HCT116 (cell line): ENCODE measurements around the gene DFFA. TPM values are rescaled to one million over a fixed set of nuclear protein-coding genes. Genes with fewer than 3 reads are reported as not detected.

ENCODE experiments used
- ATAC-seq: fragments of 200-7000 bp; cut with Tn5 transposase; 2 replicates; pipeline ENCODE4 v1.9.1; 2020; ENCODE audit warnings: mild to moderate bottlenecking, moderate library complexity
- BruUV-seq: library from RNA; stranded (reverse); fragments of 400-500 nt; replicated peaks from 2 replicates; lab custom pipeline; 2021; lab: Mats Ljungman, UMichigan
- CTCF ChIA-PET: fragments of 300-600 bp; sonication (Branson Sonifier 250); formaldehyde crosslinking; loops from one replicate; lab custom pipeline; 2021; ENCODE audit warnings: antibody characterized with exemption; lab: Charles Lee
- POLR2A ChIA-PET: fragments of 300-600, 350-600 bp; sonication (Branson Sonifier 250); formaldehyde crosslinking; loops from one replicate; lab custom pipeline; 2021; ENCODE audit warnings: antibody characterized with exemption; lab: Charles Lee
- RAD21 ChIA-PET, 2 experiments: fragments of 300-600 bp; sonication (Branson Sonifier 250); formaldehyde crosslinking; loops; one replicate each; lab custom pipeline; 2023; ENCODE audit warnings: low total read pairs in 2 of 2; ENCODE audit not compliant: uncharacterized antibody in 2 of 2, unreplicated experiment in 2 of 2, low non-redundant PET in 1 of 2; lab: Charles Lee
- DNase-seq: peaks from one replicate; pipeline ENCODE4 v3.0.0-alpha.2; 2010; ENCODE audit warnings: low read depth, low spot score
- H2AFZ ChIP-seq: fragments of 200-600 bp; shearing (Covaris generic), sonication (generic); 2 replicates; pipeline ENCODE4 v1.6.1; 2017; ENCODE audit warnings: low read depth, mixed run types, mixed read lengths, antibody characterized with exemption, low read length; ENCODE audit not compliant: poor library complexity, severe bottlenecking
- H3K27ac ChIP-seq: 2 replicates; pipeline ENCODE4 v1.5.1; 2012; ENCODE audit warnings: low read depth, low read length
- H3K27me3 ChIP-seq: fragments of 200-600 bp; sonication (generic); 2 replicates; pipeline ENCODE4 v1.6.1; 2016; ENCODE audit warnings: mixed run types, low read length, mixed read lengths; ENCODE audit not compliant: insufficient read depth
- H3K36me3 ChIP-seq, 2 experiments: fragments of 200-500 bp in 1 of 2; fragments of 200-600 bp in 1 of 2; sonication (Bioruptor generic) in 1 of 2; sonication (generic) in 1 of 2; 2 replicates each; pipeline versions ENCODE4 v1.5.1 to v1.6.1; 2014 to 2016; ENCODE audit warnings: low read length in 2 of 2, inconsistent platforms in 1 of 2, mixed read lengths in 1 of 2, mixed run types in 1 of 2; ENCODE audit not compliant: insufficient read depth in 2 of 2, control insufficient read depth in 1 of 2
- H3K4me1 ChIP-seq, 2 experiments: fragments of 200-600 bp in 1 of 2; sonication (generic) in 1 of 2; 2 replicates each; pipeline versions ENCODE4 v1.5.1 to v1.6.1; 2012 to 2017; ENCODE audit warnings: low read length in 2 of 2, inconsistent platforms in 1 of 2, mild to moderate bottlenecking in 1 of 2, mixed read lengths in 1 of 2, mixed run types in 1 of 2, moderate library complexity in 1 of 2; ENCODE audit not compliant: insufficient read depth in 2 of 2, control insufficient read depth in 1 of 2
- H3K4me2 ChIP-seq: fragments of 200-600 bp; sonication (generic); 2 replicates; pipeline ENCODE4 v1.6.1; 2017; ENCODE audit warnings: mixed run types, low read length, mixed read lengths
- H3K4me3 ChIP-seq, 2 experiments: fragments of 200-600 bp in 1 of 2; sonication (generic) in 1 of 2; replicated peaks in 1 of 2; 2 replicates each; pipeline ENCODE4 v1.5.1; 2011 to 2016; ENCODE audit warnings: low read length in 2 of 2, control low read depth in 1 of 2, low read depth in 1 of 2, mild to moderate bottlenecking in 1 of 2, mixed read lengths in 1 of 2, mixed run types in 1 of 2
- H3K79me2 ChIP-seq: fragments of 200-600 bp; sonication (generic); 2 replicates; pipeline ENCODE4 v1.6.1; 2017; ENCODE audit warnings: mild to moderate bottlenecking, mixed run types, low read length, moderate library complexity, mixed read lengths; ENCODE audit not compliant: insufficient read depth
- H3K9ac ChIP-seq: fragments of 200-600 bp; sonication (generic); 2 replicates; pipeline ENCODE4 v1.6.1; 2016; ENCODE audit warnings: low read length, mixed read lengths
- H3K9me2 ChIP-seq: fragments of 200-600 bp; sonication (generic), shearing (Covaris generic); 2 replicates; pipeline ENCODE4 v1.6.1; 2017; ENCODE audit warnings: mixed run types, mild to moderate bottlenecking, moderate library complexity; ENCODE audit not compliant: insufficient read depth
- H3K9me3 ChIP-seq, 2 experiments: fragments of 200-500 bp in 1 of 2; fragments of 200-600 bp in 1 of 2; sonication (Bioruptor generic) in 1 of 2; sonication (generic) in 1 of 2; 2 replicates each; pipeline ENCODE4 v1.6.1; 2014 to 2017; ENCODE audit warnings: low read length in 2 of 2, mixed read lengths in 2 of 2, inconsistent platforms in 1 of 2, low read depth in 1 of 2, mild to moderate bottlenecking in 1 of 2, mixed run types in 1 of 2, moderate library complexity in 1 of 2; ENCODE audit not compliant: control insufficient read depth in 1 of 2, insufficient read depth in 1 of 2
- H4K20me1 ChIP-seq: fragments of 200-600 bp; sonication (generic), shearing (Covaris generic); 2 replicates; pipeline ENCODE4 v1.6.1; 2017; ENCODE audit warnings: mixed run types, mild to moderate bottlenecking, moderate library complexity; ENCODE audit not compliant: insufficient read depth
- CEBPB ChIP-seq: IDR thresholded peaks from 2 replicates; pipeline ENCODE4 v1.6.1; 2012; ENCODE audit warnings: low read depth
- FOSL1 ChIP-seq: IDR thresholded peaks from 2 replicates; pipeline ENCODE4 v1.6.1; 2012; ENCODE audit warnings: low read depth
- POLR2A ChIP-seq: IDR thresholded peaks from 2 replicates; pipeline ENCODE4 v1.7.0; 2011; ENCODE audit warnings: borderline replicate concordance; ENCODE audit not compliant: insufficient read depth, insufficient read length; ENCODE audit errors: extremely low read depth
- POLR2AphosphoS5 ChIP-seq: IDR thresholded peaks from 2 replicates; pipeline ENCODE4 v1.6.1; 2011; ENCODE audit warnings: mild to moderate bottlenecking, low read depth, low read length, moderate library complexity
- RAD21 ChIP-seq: IDR thresholded peaks from 2 replicates; pipeline ENCODE4 v1.6.1; 2012; ENCODE audit warnings: low read depth, mild to moderate bottlenecking
- REST ChIP-seq: IDR thresholded peaks from 2 replicates; pipeline ENCODE4 v1.6.1; 2012; ENCODE audit warnings: low read depth
- TCF7L2 ChIP-seq: IDR thresholded peaks from 2 replicates; pipeline ENCODE4 v1.7.0; 2011; ENCODE audit warnings: borderline replicate concordance, inconsistent platforms; ENCODE audit not compliant: insufficient read depth, insufficient read length; ENCODE audit errors: extremely low read depth
- ZBTB33 ChIP-seq: IDR thresholded peaks from 2 replicates; pipeline ENCODE4 v1.6.1; 2011; ENCODE audit warnings: mild to moderate bottlenecking, low read length, moderate library complexity; ENCODE audit not compliant: insufficient replicate concordance; ENCODE audit errors: extremely low read depth
- ZFX ChIP-seq: fragments of 450-650 bp; IDR thresholded peaks from 2 replicates; pipeline ENCODE4 v1.6.1; 2017
- intact Hi-C: fragments of 100-400 bp; cut with micrococcal nuclease; formaldehyde crosslinking; loops from 2 replicates; pipeline ENCODE4 v1.10.0; 2022
- total RNA-seq: library from RNA; stranded (reverse); gene quantifications from one replicate; pipeline ENCODE4 v1.2.1, GENCODE V29; 2021; ENCODE audit not compliant: unreplicated experiment

The DFFA gene
- total RNA-seq, 1 experiment from 2014 or later, result 67.7 TPM

- CTCF ChIA-PET, result interaction anchor here (0.7 kb wide), 1 partner anchor 27 kb away, joined by 3 read pairs; no protein-coding TSS in a partner anchor
- no peak for DNase-seq
- Histone ChIP-seq H4K20me1 (no peaks in the 10 kb centered on the region), H3K4me3 (no peak overlapping the region), H3K9me3 (peaks cover 0 to 4% of the 10 kb centered on the region in 2 experiments; a peak in 1 of 4 replicates), H3K79me2 (no peaks in the 10 kb centered on the region)
- TSS peak; percentile 21 for BruUV-seq
- TF ChIP-seq ZFX, result no peak
- TF ChIP-seq POLR2AphosphoS5, result peak; percentile 37; the same call in 1 of the 2 replicates
- TF ChIP-seq, all 23 proteins: peak for 1
- Histone ChIP-seq H3K27me3 (no peaks in the 10 kb centered on the region), H3K4me2 (no peak overlapping the region), H3K9ac (no peak overlapping the region), H3K9me2 (no peaks in the 10 kb centered on the region), H3K4me1 (peaks cover 9 to 10% of the 10 kb centered on the region in 2 experiments), H3K27ac (no peak overlapping the region), H2AFZ (no peak overlapping the region), H3K36me3 (peaks cover 9 to 23% of the 10 kb centered on the region in 2 experiments)
- ChIA-PET POLR2A (interaction anchor here (1.2 kb wide), 1 partner anchor 27 kb away, joined by 7 read pairs; the partner anchor contains the start of gene CENPS), RAD21 (interaction anchor here in 1 of 2 experiments (0.6 kb wide), 1 partner anchor 97 kb away, joined by 3 read pairs; no protein-coding TSS in a partner anchor)
- intact Hi-C loops, result no loop called here
- no peak for ATAC-seq
Observed at GRCh38 chr1:10456661-10457060, 15.7 kb downstream of the DFFA start.

GRCh38 chr1:10456048-10456447 is 16.3 kb downstream of the DFFA start:
- peaks cover 4 to 16% of the 10 kb centered on the region in 2 experiments; a peak in 3 of 4 replicates for H3K36me3 ChIP-seq
- TF ChIP-seq CEBPB, result no peak
- no peak for TF ChIP-seq TCF7L2
- TF ChIP-seq ZBTB33, result no peak
- TF ChIP-seq POLR2A, result no peak
- TF ChIP-seq FOSL1, result no peak
- no peak for TF ChIP-seq RAD21
- no peak for TF ChIP-seq REST
- no peaks in the 10 kb centered on the region for H3K9me2 ChIP-seq
- H3K9ac ChIP-seq, result no peak overlapping the region
- ATAC-seq, result no peak
- CTCF ChIA-PET, result interaction anchor here (0.7 kb wide), 1 partner anchor 26 kb away, joined by 3 read pairs; no protein-coding TSS in a partner anchor
- RAD21 ChIA-PET, result interaction anchor here in 1 of 2 experiments (0.6 kb wide), 1 partner anchor 97 kb away, joined by 3 read pairs; no protein-coding TSS in a partner anchor
- POLR2A ChIA-PET, result interaction anchor here (1.2 kb wide), 1 partner anchor 26 kb away, joined by 7 read pairs; the partner anchor contains the start of gene CENPS
- H3K9me3 ChIP-seq, result peaks cover 0 to 4% of the 10 kb centered on the region in 2 experiments; a peak in 1 of 4 replicates
- no peaks in the 10 kb centered on the region for H4K20me1 ChIP-seq
- H3K4me2 ChIP-seq, result no peak overlapping the region
- H3K4me1 ChIP-seq, result peaks cover 9 to 10% of the 10 kb centered on the region in 2 experiments
- H3K4me3 ChIP-seq, result no peak overlapping the region
- intact Hi-C loops, result no loop called here
- H3K79me2 ChIP-seq, result no peaks in the 10 kb centered on the region
- no TSS peak for BruUV-seq
- no peak for DNase-seq
- no peak overlapping the region for H2AFZ ChIP-seq
- no peaks in the 10 kb centered on the region for H3K27me3 ChIP-seq
- H3K27ac ChIP-seq, result no peak overlapping the region
